Measurements from ENCODE around the gene MSX1.
"Not testable (repeated sequence)": the region's sequence is repeated elsewhere in the genome, so short reads cannot be mapped to it uniquely, and the experiment has no call there.

- TF ChIP-seq, protein P1, sequence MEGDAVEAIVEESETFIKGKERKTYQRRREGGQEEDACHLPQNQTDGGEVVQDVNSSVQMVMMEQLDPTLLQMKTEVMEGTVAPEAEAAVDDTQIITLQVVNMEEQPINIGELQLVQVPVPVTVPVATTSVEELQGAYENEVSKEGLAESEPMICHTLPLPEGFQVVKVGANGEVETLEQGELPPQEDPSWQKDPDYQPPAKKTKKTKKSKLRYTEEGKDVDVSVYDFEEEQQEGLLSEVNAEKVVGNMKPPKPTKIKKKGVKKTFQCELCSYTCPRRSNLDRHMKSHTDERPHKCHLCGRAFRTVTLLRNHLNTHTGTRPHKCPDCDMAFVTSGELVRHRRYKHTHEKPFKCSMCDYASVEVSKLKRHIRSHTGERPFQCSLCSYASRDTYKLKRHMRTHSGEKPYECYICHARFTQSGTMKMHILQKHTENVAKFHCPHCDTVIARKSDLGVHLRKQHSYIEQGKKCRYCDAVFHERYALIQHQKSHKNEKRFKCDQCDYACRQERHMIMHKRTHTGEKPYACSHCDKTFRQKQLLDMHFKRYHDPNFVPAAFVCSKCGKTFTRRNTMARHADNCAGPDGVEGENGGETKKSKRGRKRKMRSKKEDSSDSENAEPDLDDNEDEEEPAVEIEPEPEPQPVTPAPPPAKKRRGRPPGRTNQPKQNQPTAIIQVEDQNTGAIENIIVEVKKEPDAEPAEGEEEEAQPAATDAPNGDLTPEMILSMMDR (IDR thresholded peaks at IDR 0.05; ENCODE audit: low read depth, low read length), result not testable (repeated sequence)
- not testable (repeated sequence) for TF ChIP-seq EZH2phosphoT487 (IDR thresholded peaks at IDR 0.05; ENCODE audit: low read depth)
Measured at GRCh38 chr4:4822286-4822685, 37.2 kb upstream of the MSX1 start.

Data from OCI-LY3 (cell line).